Stimulated activated CD4-positive, alpha-beta T cell treated with anti-CD3 and anti-CD28 coated beads, Interleukin-4, amount 100 ng/mL, for 24 hours (primary cell): ENCODE results near the gene EFS.
"Not testable (repeated sequence)": the region's sequence is repeated elsewhere in the genome, so short reads cannot be mapped to it uniquely, and the experiment has no call there.

ENCODE experiments used
- DNase-seq: peaks from one replicate; pipeline ENCODE4 v3.0.0-alpha.2; 2020

Gene EFS, protein sequence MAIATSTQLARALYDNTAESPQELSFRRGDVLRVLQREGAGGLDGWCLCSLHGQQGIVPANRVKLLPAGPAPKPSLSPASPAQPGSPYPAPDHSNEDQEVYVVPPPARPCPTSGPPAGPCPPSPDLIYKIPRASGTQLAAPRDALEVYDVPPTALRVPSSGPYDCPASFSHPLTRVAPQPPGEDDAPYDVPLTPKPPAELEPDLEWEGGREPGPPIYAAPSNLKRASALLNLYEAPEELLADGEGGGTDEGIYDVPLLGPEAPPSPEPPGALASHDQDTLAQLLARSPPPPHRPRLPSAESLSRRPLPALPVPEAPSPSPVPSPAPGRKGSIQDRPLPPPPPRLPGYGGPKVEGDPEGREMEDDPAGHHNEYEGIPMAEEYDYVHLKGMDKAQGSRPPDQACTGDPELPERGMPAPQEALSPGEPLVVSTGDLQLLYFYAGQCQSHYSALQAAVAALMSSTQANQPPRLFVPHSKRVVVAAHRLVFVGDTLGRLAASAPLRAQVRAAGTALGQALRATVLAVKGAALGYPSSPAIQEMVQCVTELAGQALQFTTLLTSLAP

DNA sequence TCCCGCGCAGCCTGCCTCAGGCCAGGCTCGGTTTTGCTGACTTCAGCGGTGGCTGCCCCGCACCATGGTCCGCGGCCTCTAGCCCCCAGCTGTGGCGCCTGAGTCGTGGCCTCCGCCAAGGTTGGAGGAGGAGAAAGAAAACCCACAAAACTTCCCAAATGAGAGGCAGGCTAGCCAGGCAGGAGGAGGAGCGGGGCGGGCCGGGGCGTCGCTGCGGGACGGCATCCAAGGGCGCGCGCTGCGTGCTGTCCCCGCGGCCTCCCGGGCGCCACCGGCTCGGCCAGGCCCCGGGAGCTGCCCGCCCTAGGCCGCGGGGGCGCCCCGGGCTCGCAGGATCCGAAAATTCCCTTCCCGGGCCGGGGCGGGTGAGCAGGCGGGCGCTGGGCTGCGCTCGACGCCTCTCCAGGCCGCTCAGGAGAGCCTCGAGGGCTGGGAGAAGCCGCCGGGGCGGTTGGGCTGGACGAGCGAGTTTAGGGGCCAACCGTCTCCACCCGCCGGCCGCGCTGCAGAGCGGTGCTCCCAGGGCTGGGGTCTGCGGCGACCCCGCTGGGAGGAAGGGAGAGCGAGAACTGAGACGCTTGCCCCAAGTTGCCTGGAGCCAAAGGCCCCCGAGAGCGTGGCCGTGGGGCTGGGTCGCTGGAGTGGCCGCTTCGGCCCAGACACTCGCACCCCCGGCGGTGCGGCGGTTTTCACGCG is at the start of gene EFS:
Gene EFS, minus strand, starts transcription at position 137 of the 696 bp plus-strand sequence. CDS start 147 bp downstream, outside the sequence.
- no peak for DNase-seq

DNA sequence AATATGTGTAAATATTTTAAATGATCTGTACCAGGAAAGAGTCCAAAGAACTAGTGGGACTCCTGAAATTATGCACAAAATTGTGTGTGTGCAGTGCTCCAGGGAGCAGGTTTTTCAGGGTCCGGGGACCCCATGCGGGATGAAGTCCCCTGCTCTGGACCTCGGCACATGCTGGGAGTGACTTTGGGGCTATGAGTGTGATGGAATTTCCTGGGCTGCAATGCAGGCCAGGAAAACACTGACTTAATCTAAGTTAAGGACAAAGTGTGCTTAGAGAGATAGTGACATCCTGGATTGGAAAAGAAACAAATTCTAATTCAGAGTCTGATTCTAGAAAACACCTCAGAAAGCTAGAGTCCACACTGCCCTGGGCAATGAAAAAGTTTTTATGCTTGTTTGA is 49.3 kb upstream of the EFS start:
- DNase-seq = no peak

DNA sequence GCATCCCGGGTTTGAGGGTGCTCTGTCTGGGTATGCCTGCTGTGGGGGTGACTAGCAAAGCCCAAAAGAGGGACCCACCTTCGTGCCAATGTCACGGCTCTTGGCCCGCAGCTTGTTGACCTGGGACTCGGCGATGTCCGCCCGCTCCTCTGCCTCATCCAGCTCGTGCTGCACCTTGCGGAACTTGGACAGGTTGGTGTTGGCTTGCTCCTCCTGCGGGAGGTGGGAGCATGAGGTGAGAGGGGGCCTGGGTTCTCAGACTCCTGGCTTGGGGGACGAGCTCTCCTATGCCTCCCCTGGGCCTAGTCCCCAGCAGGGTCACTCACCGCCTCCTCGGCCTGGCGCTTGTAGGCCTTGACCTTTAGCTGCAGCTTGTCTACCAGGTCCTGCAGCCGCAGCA is 48.7 kb upstream of the EFS start:
- no peak for DNase-seq

DNA sequence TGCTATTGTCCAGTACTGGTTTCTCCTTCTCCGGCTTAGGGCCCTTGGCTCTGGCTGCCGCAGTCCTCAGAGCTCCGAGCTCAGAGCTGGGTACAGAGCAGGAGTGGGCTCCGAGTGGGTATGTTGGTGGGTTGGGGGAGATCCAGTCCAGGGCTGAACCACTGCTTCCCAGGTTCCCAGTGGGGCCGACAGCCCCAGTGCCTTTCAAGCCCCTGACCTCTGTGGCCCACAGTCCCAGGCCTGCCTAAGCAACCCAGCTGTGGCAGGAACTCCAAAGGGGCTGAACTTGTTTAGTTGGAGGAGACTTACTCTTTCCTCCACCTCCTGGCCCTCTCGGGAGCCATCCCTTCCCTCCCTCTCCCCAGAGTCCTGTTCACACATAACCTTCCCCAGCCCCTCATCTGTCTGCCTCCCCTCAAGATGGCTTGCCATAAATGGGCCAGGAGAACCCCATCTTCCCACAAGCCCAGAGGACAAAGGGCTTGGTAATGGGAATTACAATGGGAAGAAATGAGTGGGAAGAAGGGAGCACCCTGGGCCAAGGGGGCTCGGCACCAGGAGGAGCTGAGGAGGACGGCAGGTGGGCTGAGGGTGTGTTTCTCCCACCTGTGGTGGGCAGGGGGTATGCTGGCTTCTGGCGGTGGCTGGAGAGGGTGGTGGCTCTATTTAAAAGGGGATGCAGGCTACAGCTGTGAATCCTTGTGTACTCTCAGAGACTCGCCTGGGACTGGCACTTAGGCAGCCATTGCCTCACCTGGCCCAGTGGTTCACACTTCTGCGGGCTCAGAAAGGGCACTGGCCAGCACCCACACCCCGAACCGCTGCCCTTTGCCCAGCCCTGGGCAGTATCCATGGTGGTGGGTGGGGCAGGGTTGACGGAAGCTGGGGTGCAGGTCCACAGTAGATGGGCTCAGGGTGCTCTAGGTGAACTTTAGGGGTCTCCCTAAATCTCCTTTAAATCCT is 46.9 kb upstream of the EFS start:
- DNase-seq = no peak

DNA sequence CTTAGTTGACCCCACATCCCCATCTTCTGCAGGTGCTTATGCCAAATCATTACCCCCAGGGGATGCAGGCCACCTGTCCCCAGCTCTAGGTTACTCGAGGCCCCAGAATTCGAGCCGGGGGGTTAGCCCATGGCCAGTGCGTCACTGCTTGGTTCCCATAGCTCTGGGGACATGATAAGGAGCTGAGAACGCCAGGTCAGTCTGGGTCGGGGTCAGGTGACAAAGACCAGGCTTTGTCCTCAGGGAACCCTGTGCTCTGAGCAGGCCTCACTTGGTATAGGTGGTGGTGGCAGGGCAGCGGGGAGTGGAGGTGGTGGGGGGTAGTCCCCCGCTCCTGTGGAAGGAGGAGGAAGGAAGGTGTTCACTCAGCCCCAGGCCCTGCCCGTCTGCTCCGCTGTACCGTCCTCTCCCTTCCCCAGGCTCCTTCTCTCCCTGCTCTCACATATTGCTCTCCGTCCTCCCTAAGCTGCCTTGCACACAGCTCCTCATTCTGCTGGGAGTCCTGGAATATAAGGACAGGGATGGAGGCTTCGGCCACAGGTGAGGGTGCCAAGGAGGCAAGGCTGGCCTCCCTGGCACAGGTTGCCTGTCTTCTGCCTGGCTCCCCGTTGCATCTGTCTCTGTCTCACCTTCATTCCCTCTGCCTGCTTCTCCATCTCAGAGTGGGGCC is 45.1 kb upstream of the EFS start:
- DNase-seq = no peak

DNA sequence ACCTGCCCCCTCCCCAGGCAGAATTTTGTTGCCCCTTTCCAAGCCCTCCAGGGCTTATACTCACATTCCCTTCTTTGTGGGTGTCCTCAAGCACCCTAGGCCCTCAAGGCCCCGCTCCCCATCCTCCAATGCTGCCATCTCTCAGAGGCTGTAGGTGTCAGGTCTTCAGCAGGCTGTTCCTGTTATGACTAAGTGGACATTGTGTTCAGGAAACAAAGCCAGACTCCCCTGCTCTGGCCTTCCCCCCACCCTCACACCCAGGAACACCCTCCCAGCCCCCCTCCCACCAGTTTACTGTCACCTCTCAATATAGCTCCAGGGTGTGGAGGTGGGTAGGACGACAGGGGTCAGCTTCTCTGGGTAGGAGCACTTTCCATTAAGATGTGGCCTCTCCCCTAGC is 44.5 kb upstream of the EFS start:
- DNase-seq = no peak

DNA sequence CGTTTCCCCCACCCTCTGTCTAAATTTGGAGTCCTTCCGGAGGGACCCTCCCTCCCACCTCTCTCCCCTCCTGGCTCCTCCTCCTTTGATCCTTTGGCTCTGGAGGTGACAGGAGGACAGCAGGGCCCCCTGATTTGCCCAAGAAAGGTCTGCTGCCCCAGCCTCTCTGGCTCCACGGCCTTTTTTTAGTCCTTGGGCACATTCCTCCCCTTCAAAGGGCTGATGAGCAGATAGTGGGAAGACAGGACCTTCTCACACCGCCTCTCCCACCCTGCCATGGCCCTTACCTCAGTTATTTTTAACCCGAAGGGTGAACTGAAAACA is 43.3 kb upstream of the EFS start:
- DNase-seq = no peak

DNA sequence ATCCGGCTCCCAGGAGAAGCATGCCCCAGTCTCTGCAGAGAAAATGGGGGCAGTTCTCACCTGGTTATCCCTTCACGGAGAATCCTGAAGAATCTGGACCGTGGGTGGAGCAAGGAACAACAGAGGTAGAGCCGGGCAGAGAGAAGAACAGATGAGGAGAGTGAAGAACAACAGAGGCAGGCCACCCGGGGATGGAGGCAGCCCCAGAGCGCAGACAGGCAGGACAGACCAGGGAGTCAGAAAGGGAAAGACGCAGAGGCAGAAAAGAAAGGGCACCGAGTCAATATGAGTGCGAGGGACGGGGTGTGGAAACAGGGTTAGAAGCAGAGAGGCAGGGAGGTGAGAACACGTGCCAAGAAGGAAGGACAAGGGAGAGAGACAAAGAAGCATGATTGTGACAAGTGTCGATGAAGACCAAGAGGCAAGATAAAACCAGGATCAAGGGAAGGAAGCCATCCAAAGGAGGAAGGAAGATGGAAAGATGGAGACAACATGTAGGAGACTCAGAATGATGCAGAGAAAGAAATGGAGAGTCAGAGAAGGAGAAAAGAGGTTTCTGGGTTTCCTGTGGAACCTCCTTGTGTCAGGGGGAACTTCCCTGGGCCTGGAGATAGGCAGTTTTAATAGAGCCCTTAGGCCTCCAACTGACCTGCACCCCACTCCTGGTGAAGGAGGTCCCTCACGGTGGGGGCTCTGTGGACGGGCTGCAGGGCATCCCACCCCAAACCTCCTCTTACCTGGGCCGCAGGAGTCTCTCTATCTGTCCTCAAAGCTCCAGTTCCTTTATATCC is 42.7 kb upstream of the EFS start, which contains the start of gene MYH6:
Gene MYH6, minus strand, starts transcription at position 758 of the 791 bp plus-strand sequence. CDS start 1,050 bp downstream, outside the sequence.
- no peak for DNase-seq

DNA sequence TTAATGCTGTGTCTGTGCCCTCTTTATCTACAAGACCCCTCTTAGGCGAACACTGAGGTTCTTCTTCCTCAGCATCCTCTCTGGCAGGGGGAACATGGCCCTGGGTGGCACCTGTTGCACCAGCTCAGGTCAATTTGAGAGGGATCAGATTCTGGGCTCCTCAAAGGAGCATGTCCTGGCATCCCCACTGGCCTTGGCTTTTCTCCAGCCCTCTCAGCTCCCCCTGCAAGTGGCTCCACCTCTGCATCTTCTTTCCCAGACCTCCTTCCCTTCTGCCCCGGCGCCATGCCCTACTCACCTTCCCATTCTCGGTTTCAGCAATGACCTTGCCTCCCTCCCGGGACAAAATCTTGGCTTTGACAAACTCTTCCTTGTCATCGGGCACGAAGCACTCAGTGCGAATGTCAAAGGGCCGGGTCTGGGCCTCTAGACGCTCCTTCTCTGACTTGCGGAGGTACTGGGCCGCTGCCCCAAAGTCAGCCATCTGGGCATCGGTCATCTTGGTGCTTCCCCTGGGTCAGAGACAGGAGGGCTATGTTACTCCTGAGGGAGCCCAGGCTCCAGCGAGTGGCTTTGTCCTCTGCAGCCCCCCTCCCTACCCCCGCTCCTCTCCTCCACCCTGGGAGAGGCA is 41.9 kb upstream of the EFS start:
- DNase-seq = no peak

DNA sequence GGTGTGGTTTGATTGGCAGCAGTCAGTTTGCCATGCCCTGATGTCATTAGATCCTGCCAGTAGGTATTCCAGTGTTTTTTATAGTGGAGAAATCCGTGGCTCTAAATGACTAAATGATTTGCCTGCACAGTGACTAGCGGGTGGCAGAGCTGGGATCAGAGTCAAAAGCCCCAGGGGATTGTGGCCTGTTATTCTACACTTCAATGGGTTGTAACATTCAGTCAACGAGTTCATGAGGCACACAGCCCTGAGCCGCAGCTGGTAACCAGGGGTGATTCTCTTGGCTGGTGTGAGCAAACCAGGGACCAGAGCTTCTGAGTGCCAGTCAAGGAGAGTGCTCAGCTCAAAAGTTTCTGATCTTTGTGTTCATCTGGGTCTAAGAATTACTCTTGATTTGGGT is 41.3 kb upstream of the EFS start:
- no peak for DNase-seq

DNA sequence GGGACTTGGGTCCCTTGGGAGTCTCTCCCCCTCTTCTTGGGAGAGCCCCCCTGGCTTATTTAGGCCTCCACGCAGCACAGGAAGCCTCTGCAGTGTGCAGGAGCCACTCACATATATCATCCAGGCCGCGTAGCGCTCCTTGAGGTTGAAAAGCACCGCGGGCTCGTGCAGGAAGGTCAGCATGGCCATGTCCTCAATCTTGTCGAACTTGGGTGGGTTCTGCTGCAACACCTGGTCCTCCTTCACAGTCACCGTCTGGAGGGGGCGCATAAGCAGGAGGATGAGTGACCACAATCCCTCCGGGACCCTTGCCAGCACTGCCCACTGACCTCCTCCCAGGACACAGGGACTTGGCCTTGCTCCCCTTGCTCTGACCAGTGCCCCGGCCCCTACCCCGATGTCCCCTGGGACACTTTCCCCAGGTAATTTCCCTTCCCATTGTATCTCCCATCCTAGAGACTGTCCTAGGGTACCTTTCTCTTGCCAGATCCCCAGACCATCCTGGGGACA is 40.6 kb upstream of the EFS start:
- no peak for DNase-seq

DNA sequence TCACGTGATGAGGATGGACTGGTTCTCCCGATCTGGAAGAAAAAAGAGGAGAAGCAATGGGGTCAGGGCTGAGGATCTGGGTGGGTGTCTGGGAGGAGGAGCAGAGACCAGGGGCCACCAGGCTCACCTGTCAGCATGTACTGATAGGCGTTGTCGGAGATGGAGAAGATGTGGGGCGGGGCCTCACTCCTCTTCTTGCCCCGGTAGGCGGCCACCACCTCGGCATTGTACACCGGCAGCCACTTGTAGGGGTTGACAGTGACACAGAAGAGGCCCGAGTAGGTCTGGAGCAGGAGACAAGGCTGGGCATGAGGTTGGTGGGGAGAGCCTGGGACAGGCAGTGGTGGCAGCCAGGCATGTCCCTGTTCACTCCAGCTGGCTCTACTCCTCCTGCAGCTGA is 40.1 kb upstream of the EFS start:
- DNase-seq = no peak

DNA sequence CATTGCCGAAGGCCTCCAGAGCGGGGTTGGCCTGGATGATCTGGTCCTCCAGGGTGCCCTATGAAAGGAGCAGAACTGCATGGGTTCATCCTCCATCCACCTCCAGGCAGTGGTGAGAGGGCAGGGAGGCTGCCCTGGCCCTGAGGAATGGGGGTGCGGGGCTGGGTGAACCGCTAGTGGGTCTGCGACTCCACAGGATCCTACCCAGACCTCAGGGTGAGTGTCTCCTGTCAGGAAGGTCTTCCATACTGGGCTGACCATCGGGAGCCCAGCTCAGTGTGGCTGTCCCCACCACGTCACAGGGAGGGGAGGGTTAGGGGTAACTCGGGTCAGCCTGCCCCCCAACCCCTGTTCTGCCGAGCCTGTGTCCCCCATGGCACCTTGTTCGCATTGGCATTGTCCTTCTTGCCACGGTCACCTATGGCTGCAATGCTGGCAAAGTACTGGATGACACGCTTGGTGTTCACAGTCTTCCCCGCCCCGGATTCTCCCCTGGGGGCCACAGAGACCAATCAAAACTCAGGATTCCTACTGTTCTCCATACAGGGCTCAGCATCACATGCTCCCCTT is 39.4 kb upstream of the EFS start:
- no peak for DNase-seq

DNA sequence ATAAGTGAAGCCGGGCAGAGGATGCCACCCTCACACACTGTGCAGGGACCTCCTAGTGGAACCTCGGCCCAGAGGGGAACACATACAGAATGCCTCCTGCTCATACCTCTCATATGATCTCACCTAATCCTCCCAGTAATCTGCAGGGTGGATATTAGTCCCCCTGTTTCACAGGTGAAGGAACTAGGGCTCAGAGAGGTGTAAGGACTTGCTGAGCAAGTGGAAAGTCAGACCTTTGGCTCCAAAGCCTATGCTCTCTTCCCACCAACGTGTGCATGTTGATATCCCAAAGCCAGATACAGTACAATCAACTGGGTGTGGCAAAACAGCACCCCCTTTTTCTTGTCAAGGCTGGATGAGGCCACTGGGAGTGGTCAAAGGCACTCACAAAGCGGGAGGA is 38.9 kb upstream of the EFS start:
- DNase-seq = no peak

DNA sequence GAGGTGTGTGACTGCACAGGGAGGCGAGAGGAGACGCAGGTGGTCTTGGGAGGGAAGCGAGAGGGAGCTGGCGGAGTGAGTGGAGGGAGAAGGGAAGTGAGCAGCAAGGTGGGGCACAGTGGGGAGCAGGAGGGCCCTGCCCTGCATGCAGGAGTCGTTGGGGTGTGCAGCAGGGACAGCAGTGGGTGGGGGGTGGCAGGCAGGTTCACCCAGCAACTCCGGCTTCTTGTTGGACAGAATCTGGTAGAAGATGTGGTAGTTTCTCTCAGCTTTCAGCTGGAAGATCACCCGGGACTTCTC is 38.1 kb upstream of the EFS start:
- no peak for DNase-seq

DNA sequence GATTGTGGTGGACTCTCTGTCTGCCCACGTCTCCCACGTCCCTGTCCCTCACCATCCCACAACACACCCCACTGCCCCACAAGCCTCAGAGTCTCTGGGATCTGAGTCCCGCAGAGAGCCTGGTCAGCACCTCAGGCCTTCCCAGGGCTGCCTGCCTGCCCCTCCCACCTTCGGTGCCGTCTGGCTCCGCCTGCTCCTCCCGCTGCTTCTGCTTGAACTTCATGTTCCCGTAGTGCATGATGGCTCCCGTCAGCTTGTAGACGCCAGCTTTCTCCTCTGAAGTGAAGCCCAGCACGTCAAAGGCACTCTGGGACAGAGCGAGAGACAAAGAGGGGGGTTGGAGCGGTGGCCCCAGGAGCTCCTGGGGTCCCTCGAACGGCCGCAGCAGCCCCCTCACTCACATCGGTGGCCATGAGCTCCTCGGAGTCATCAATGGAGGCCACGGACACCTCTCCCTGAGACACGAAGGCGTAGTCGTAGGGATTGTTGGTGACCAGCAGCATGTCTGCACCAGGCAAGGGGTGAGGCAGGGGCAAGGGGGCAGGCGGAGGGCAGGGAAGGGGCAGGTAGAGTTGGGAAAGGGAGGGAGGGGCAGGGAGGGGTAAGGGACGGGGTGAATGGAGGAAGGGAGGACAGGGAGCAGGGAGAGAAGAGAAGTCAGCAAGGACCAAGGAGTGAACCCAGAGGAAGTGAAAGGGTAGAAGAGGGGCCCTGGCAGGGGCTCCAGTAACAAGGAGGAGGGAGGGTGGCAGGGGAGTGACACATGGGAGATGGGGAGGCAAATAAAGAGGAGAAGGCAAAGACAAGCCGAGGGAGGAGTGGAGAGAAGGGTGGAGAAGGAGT is 37.5 kb upstream of the EFS start:
- DNase-seq = no peak

DNA sequence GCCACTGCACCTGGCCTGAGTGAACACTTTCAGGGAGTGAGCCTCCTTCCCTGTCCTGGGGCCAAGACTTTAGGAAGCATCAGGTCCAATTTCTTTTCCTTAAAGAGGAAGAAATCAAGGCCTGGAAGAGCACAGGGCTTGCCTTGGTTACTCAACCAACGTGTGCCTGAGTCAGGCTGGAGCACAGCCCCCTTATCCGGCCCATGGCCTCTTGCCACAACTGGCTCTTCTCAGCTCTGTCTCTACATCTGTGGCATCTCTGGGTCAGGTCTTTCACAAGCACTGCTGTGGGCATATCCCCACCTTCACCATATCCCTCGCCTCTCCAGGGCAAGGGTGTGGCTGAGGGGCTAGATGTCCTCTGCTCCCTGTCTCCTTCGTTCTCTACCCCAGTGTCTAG is 36.3 kb upstream of the EFS start:
- DNase-seq = no peak

DNA sequence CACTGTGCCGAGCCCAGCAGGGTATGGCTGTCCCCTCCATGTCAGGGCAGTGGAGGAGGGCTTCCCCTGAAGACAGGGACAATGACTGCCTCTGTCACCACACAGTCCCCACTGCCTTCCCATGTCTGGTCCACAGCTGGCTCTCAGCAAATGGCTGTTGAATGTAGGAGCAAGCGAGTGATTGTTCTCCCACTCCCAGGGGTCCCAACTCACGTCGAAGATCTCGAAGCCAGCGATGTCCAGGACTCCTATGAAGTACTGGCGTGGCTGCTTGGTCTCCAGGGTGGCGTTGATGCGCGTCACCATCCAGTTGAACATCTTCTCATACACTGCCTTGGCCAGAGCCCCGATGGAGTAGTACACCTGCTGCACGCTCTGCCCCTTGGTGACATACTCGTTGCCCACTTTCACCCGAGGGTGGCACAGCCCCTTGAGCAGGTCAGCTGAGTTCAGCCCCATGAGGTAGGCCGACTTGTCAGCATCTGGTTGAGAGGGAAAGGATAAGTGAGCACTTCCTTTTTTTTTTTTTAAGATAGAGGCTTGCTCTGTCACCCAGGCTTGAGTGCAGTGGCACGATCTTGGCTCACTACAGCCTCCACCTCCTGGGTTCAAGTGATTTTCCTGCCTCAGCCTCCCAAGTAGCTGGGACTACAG is 35.7 kb upstream of the EFS start:
- DNase-seq = not testable (repeated sequence)

DNA sequence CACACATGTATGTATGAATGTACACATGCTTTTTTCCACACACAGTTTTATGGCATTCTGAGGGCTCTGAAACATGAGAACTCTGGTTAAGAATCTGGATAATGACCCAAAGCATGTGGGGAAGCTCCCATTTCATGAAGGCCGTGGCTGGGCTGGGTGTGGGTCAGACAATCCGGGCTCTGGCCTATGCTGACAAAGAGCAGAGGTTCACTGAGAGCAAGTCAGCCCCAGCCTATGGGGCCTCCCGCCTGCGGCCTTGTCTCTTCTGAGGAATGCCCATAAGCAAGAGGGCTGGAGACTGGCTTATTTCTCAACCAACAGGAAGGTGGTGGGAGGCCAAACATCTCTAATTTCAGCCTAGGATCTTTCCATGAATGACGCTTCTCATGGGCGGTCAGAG is 34.6 kb upstream of the EFS start:
- DNase-seq = no peak
